DND-41 (cell line): Measurements from ENCODE around the gene PRMT3.

Experiments used
- EZH2 ChIP-seq: IDR thresholded peaks from 3 replicates; pipeline ENCODE4 v1.6.1; 2012; ENCODE audit warnings: borderline replicate concordance, low read depth, mild to moderate bottlenecking, moderate library complexity, low read length, inconsistent platforms; ENCODE audit not compliant: severe bottlenecking
- TF ChIP-seq, protein P1 (sequence below): IDR thresholded peaks from 2 replicates; pipeline ENCODE4 v1.5.1; 2012; ENCODE audit warnings: borderline replicate concordance, low read length, moderate library complexity, mild to moderate bottlenecking; ENCODE audit not compliant: poor library complexity, severe bottlenecking; ENCODE audit errors: extremely low read depth

- TF ChIP-seq, protein P1, sequence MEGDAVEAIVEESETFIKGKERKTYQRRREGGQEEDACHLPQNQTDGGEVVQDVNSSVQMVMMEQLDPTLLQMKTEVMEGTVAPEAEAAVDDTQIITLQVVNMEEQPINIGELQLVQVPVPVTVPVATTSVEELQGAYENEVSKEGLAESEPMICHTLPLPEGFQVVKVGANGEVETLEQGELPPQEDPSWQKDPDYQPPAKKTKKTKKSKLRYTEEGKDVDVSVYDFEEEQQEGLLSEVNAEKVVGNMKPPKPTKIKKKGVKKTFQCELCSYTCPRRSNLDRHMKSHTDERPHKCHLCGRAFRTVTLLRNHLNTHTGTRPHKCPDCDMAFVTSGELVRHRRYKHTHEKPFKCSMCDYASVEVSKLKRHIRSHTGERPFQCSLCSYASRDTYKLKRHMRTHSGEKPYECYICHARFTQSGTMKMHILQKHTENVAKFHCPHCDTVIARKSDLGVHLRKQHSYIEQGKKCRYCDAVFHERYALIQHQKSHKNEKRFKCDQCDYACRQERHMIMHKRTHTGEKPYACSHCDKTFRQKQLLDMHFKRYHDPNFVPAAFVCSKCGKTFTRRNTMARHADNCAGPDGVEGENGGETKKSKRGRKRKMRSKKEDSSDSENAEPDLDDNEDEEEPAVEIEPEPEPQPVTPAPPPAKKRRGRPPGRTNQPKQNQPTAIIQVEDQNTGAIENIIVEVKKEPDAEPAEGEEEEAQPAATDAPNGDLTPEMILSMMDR: no peak
- no peak for TF ChIP-seq EZH2
Observed at GRCh38 chr11:20362481-20362880, 25.0 kb upstream of the PRMT3 start.
